Measurements from ENCODE around the gene CDC26. TPM values are rescaled to one million over a fixed set of nuclear protein-coding genes. Genes with fewer than 3 reads are reported as not detected.
"Not testable (repeated sequence)": the region's sequence is repeated elsewhere in the genome, so short reads cannot be mapped to it uniquely, and the experiment has no call there.

The CDC26 gene
- total RNA-seq, 1 experiment from 2014 or later: 29.3 TPM

GRCh38 chr9:113296796-113297558 lies 21.6 kb upstream of the CDC26 start:
- no TSS peak for BruUV-seq (replicated peaks)
- no peak overlapping the region for H3K4me3 ChIP-seq (ENCODE audit: low read depth, low read length)
- Mint-ChIP-seq H3K4me3 (ENCODE audit: unreplicated experiment) (no peak overlapping the region), H3K27ac (ENCODE audit: unreplicated experiment) (no peak overlapping the region), H3K27me3 (ENCODE audit: insufficient read depth, unreplicated experiment) (no peaks in the 10 kb centered on the region), H3K9me3 (ENCODE audit: unreplicated experiment) (no peaks in the 10 kb centered on the region), H3K4me1 (ENCODE audit: low read depth, unreplicated experiment) (peaks cover 7% of the 10 kb centered on the region), H3K36me3 (ENCODE audit: insufficient read depth, unreplicated experiment) (peaks cover 12% of the 10 kb centered on the region)
- H3K9me3 ChIP-seq: no peaks in the 10 kb centered on the region
- TF ChIP-seq CTCF (IDR thresholded peaks at IDR 0.05; ENCODE audit: insufficient read depth in 1 of 2, low read depth in 1 of 2, low read length in 1 of 2, severe bottlenecking in 1 of 2, unreplicated experiment in 1 of 2): no peak
- POLR2A ChIA-PET: interaction anchor here (0.8 kb wide), 1 partner anchor 22 kb away, joined by 3 read pairs; the partner anchor contains the start of gene CDC26
- DNase-seq: no peak
- no peaks in the 10 kb centered on the region for H3K27me3 ChIP-seq (replicated peaks; ENCODE audit: control insufficient read depth, insufficient read depth, low read length)
- CTCF ChIA-PET: no interaction called here
- no peaks in the 10 kb centered on the region for H3K4me1 ChIP-seq
- intact Hi-C loops (cut with micrococcal nuclease; ENCODE audit: unreplicated experiment): no loop called here
- no peaks in the 10 kb centered on the region; the same call in 1 of the 2 replicates for H3K36me3 ChIP-seq (ENCODE audit: control insufficient read depth, insufficient read depth, low read length)

GRCh38 chr9:113296247-113296646 lies 20.9 kb upstream of the CDC26 start:
- H3K4me1 Mint-ChIP-seq (ENCODE audit: low read depth, unreplicated experiment); CTCF ChIA-PET; BruUV-seq (replicated peaks): not testable (repeated sequence)

GRCh38 chr9:113293285-113293878 lies 18.0 kb upstream of the CDC26 start:
- intact Hi-C loops (cut with micrococcal nuclease; ENCODE audit: unreplicated experiment): no loop called here
- POLR2A ChIA-PET: no interaction called here
- Mint-ChIP-seq H3K4me1 (ENCODE audit: low read depth, unreplicated experiment) (peaks cover 7% of the 10 kb centered on the region), H3K27ac (ENCODE audit: unreplicated experiment) (no peak overlapping the region), H3K36me3 (ENCODE audit: insufficient read depth, unreplicated experiment) (peaks cover 45% of the 10 kb centered on the region), H3K9me3 (ENCODE audit: unreplicated experiment) (no peaks in the 10 kb centered on the region), H3K4me3 (ENCODE audit: unreplicated experiment) (no peak overlapping the region), H3K27me3 (ENCODE audit: insufficient read depth, unreplicated experiment) (no peaks in the 10 kb centered on the region)
- Histone ChIP-seq H3K4me3 (ENCODE audit: low read depth, low read length) (no peak overlapping the region), H3K4me1 (no peaks in the 10 kb centered on the region), H3K27me3 (replicated peaks; ENCODE audit: control insufficient read depth, insufficient read depth, low read length) (no peaks in the 10 kb centered on the region), H3K36me3 (ENCODE audit: control insufficient read depth, insufficient read depth, low read length) (peaks cover 2% of the 10 kb centered on the region), H3K9me3 (no peaks in the 10 kb centered on the region)
- DNase-seq: no peak
- CTCF ChIA-PET: no interaction called here
- TF ChIP-seq CTCF (IDR thresholded peaks at IDR 0.05; ENCODE audit: insufficient read depth in 1 of 2, low read depth in 1 of 2, low read length in 1 of 2, severe bottlenecking in 1 of 2, unreplicated experiment in 1 of 2): no peak
- no TSS peak for BruUV-seq (replicated peaks)

More at GRCh38 chr9:113296247-113296646, 20.9 kb upstream of the CDC26 start:
- DNase-seq; H3K36me3 ChIP-seq (ENCODE audit: control insufficient read depth, insufficient read depth, low read length); H3K9me3 Mint-ChIP-seq (ENCODE audit: unreplicated experiment); intact Hi-C loops (cut with micrococcal nuclease; ENCODE audit: unreplicated experiment); H3K4me1 ChIP-seq; H3K27ac Mint-ChIP-seq (ENCODE audit: unreplicated experiment); H3K9me3 ChIP-seq; H3K4me3 Mint-ChIP-seq (ENCODE audit: unreplicated experiment); H3K27me3 Mint-ChIP-seq (ENCODE audit: insufficient read depth, unreplicated experiment); POLR2A ChIA-PET; H3K27me3 ChIP-seq (replicated peaks; ENCODE audit: control insufficient read depth, insufficient read depth, low read length); H3K4me3 ChIP-seq (ENCODE audit: low read depth, low read length): not testable (repeated sequence)
- H3K36me3 Mint-ChIP-seq (ENCODE audit: insufficient read depth, unreplicated experiment): peaks cover 20% of the 10 kb centered on the region
